Stimulated activated CD4-positive, alpha-beta T cell treated with anti-CD3 and anti-CD28 coated beads, Interleukin-4, amount 100 ng/mL, for 4 hours (primary cell): ENCODE results near the gene MRPS2.
"Not testable (repeated sequence)": the region's sequence is repeated elsewhere in the genome, so short reads cannot be mapped to it uniquely, and the experiment has no call there.

Source experiments
- DNase-seq, 2 experiments: peaks; one replicate each; pipeline ENCODE4 v3.0.0-alpha.2; 2020

The MRPS2 gene

DNA sequence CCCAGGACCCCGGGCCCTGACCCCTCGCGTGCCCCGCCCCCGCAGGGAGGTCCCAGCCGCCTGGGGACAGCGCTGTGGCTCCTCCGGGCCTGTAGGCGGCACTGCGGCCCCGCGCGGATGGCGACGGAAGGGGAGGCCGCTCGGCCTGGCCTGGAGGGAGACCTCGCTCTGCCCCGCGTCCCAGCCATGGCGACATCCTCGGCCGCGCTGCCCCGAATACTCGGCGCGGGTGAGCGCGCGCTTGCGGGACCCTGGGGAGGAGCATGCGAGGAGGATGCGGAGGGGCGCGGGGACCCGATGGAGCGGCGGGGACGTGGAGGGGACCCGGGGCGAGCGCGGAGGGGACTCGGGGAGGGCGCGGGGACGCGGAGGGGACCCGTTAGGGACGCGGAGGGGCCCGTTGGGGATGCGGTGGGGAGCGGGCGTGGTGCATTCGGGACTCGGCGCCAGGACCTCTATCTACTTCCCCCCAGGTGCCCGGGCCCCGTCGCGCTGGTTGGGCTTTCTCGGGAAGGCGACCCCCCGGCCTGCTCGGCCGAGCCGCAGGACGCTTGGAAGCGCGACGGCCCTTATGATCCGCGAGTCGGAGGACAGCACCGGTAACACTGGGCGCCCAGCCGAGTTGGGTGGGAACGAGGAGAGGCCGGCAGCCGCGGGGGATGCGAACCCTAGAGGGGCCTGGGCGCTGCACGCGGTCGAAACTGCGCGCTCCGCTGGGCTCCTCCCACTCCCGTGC lies at the start of gene MRPS2:
Gene MRPS2, plus strand, starts transcription at position 158 of the 736 bp plus-strand sequence. Its CDS starts 29 bp downstream, at position 187.
- DNase-seq: peak; percentile 81 to 83

DNA sequence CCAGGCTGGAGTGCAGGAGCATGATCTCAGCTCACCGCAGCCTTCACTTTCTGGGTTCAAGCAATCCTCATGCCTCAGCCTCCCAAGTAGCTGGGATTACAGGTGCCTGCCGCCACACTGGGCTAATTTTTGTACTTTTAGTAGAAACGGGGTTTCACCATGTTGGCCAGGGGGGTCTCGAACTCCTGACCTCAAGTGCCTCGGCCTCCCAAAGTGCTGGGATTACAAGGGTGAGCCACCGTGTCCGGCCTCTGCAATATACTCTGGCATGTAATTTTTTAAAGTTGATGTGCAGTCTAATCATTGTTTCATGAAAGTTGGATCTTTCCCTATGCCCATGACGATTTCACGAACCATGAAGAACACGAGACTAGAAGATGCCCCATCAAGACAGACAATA lies 49.5 kb upstream of the MRPS2 start:
- DNase-seq: no peak

DNA sequence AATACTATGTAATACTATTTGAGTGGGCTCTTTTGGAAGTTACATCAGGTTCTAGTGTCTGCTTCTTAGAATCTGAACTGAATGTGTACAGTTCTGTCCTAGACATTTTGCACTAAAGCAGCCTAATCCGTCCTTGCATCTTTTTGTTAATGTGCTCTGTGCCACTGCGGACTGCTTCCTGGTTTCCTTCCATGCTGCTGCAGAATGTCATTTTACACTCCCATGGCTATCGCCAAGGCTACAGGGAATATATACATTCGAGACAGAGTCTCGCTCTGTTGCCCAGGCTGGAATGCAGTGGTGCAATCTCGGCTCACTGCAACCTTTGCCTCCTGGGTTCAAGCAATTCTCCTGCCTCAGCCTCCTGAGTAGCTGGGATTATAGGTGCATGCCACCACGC lies 48.6 kb upstream of the MRPS2 start:
- DNase-seq: not testable (repeated sequence)

DNA sequence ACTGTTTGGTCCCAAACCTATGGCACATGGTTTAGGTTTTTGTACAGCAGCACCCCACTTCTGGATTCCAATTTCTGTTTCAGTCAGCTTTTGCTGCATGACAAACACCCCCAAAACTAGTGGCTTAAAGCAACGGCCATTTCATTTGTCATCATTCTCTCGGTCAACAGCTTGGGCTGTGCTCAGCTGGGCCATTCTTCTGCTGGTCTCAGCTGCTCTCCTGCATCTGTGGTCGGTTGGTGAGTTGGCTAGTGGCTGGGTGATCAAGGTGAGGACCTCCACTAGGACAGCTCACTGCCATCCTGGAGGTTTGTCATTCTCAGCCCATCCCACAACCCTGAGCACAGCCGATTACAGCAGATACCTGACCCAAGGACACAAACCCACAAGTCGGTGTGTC lies 45.7 kb upstream of the MRPS2 start:
- DNase-seq: no peak

DNA sequence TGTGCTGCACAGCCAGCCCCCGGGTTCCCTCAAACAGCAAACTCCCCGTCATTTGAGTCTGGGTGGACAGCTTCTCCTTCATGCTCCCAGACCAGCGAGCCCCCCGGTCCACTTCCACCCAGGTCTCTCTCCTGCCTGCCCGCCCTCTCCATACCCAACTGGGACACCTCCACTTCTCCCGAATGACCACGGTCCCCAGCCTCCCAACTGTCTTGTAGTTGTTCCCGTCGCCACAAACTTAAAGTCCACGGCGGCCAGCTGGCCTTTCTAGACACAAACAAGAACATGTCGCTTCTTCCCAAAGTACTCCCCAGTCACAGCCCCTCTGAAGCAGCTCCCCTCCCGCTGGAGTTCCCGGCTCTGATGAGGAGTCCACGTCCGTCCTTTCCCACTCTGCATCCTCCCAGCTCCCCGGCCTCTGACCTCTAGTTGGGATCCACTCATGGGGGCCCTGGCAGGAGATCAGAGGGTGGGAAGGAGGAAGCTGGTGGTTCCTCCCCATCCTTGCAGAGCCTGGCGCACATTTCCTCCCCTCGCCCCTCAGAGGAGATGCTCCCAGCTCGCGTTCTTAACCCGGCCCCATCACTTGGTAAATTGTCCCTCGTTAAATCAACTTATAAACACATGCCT lies 45.0 kb upstream of the MRPS2 start:
- DNase-seq: no peak

DNA sequence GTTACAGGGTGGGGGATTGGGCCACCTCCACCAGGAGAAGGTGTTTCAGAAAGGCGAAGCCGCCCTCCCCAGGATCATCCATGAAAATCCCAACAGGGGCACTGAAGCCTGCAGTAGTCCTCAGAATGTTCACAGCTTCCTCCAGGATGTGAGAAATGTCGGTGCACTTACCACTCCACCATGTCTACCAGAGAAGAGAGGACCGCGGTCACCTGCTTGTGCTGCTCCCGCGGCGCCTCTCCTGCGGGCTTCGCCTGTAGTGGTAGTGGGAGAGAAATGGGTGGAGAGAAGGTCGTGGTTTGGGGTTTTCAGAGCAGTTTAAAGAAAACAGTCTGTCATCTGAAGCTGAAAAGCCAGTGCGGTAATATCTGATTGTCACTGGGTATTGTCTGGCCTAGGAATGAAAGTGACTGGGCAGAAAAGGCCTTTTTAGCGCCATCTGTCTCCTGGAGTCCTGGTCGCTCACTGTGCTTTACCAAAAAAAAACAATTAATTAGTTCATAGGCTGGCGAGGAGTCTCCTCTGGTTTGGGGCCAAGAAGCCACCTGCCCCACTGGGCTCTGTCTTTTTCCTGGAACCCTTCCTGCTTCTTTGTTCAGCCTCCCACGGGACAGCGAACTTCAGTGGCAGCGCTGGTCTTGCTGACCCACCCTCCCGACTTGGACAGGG lies 43.9 kb upstream of the MRPS2 start:
- DNase-seq: no peak

GRCh38 chr9:135458478-135458877 lies 42.0 kb upstream of the MRPS2 start:
- DNase-seq: not testable (repeated sequence)

DNA sequence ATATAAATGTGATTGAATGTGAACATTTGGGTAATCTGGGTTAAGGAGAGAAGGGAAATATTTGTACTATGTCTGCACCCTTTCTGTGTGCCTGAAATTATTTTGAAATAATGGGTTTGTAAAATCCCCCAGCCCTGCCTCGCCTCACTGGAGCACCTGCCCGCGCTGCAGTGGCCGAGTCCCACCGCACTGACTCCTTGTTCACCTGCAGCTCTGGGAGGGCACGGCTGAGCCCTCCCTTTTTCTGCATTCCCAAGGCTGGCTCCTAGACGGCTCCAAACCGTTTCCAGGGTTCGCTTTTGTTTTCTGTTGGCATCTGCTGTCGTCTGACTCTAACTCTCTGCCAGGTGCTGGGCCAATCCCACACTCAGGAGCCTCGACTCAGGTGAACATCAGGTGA lies 38.5 kb upstream of the MRPS2 start:
- DNase-seq: no peak

DNA sequence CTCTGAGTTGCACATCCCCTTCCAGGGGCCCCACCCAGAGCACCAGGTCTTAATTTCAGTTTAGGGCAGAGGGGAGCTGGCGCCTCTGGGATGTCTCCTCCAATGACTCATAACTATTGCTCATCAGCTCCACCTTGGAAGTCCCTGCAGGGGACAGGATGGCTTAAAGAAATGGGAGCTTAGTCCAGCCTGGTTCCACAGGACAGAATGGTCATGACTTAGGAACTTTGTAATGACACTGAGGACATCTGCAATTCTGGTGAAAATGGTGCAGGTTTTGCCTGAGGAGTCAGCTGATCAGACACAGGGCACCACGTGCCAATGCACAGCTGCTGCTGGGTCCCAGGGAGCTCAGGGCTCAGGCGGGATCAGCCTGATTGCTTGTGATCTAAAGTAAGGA lies 37.3 kb upstream of the MRPS2 start:
- no peak for DNase-seq

GRCh38 chr9:135464181-135464580 lies 36.3 kb upstream of the MRPS2 start:
- DNase-seq: no peak

DNA sequence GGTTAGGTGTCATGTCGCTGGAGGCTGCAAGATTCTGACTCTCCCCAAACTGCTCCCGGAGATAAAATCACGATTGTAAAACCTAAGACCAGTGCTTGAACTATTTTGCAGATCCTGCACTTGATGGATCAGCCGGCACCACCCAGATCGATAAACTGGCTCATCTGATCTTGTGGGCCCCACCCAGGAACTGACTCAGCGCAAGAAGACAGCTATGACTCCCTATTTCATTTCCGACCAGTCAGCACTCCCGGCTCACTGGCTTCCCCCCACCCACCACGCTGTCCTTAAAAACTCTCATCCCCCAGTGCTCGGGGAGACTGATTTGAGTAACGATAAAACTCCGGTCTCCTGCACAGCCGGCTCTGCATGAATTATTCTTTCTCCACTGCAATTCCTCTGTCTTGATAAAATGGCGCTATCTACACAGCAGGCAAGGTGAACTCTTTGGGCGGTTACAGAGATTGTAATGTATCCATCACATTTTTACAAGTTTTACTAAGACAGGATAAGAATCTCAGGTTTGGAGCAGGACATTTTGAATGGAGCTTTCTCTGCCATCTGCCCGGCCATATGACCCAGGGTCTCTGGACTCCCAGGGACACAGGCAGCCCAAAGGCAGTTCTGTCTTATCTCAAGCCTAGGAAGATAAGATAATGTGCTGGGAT lies 31.5 kb upstream of the MRPS2 start:
- peak; percentile 37 to 55 for DNase-seq

DNA sequence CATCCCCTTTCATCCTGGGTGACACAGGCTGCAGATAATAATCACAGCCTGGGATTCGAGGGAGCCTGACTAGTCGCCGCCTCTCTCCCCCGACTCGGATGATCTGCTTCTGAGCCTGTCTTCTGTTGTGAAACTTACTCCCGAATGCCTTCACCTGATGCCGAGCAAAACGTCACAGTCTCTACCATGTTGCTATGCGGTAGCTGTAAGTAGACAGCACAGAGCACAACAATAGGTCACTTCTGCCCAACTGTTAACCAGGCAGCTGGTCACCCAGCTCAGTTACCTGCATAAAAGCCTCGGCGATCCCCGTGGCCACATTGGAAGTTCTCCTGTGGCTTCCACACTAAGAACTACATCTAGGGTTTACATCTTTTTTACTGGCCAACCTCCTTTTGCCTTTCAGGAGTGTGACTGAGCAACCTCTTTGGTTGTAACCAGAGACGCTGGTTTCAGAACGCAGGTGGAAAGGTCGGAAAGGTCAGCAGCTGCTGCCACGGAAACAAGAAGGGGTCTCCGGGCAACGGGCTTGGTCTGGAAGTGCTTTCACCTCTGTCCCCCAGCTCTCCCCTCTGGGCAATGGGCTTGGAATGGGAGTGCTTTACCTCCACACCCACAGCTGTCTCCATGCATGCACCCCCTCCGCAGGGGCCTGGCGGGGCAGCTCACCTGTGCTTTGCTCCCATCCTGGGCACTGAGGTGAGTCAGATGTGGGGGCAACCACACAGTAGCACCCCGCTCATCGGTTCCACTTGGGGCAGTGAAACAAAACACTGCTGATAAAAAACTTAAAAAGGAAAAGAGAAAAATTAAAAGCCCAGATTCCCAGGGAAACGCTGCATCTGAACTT lies 28.5 kb upstream of the MRPS2 start:
- DNase-seq: no peak

DNA sequence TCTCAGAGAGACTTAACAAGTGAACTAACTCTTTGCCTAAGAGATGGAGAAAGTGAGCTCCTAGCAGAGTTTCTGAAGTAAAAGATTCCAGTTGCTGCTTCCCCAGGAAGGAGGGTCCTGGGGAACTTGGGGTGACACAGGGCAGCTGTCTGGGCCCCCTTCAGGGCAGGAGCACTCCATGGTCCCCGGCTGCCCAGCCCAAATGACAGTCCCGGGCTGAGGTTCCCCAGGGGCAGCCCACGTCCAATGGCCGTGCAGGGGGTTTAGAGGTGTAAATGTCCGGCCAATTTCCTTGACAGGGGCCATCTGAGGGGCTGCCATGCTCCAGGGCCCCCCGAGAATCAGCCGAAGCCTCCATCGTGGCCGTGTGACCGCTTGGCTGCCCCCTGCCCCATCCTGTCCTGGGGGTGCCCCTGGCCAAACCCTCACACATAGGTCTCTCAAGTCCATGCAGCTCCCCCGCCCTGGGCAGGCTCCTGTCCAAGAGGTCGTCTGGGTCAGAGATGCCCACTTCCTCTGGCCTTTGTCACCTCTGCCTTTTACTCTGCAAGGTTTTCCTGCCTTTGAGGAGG lies 26.4 kb upstream of the MRPS2 start:
- DNase-seq: no peak

- DNase-seq: no peak
These were observed 25.6 kb upstream of the MRPS2 start for GRCh38 chr9:135474915-135475314.

DNA sequence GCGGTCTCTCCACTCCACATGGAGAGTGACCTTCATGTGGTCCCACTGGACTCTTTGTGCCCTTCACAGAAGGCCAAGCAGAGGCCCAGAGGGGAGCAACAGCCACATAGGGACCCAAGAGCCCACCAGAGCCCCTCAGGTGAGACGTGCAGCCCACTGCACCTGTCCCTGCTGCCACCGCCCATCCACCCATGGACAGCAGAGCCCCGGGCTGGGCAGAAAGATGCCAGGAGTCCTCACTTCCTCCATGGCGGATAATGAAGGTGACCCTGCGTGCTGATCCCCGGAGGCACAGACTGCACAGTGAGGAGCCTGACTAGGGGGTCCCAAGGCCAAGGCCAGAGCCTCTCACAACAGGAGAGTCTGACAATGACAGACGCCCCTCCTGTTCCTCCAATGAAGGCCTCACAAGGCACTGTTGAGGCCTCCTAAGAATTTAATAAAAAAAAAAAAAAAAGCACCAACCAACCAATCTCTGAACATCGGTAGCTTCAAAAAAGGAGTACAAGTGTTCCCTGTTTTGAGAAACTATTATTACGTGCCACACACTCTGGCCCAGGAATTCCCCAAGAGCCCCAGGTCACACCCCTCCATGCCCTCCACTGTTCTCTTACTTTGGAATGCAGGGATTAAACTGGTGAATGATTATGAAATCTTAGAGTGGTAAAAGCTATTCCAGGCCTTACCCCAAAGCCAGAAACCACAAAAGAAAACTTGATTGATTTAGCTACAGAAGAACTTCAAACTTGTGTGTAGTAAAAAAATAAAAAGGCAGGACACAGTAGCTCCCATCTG lies 23.7 kb upstream of the MRPS2 start:
- DNase-seq: no peak

- DNase-seq: no peak
These were observed 22.3 kb upstream of the MRPS2 start for GRCh38 chr9:135478191-135478590.

DNA sequence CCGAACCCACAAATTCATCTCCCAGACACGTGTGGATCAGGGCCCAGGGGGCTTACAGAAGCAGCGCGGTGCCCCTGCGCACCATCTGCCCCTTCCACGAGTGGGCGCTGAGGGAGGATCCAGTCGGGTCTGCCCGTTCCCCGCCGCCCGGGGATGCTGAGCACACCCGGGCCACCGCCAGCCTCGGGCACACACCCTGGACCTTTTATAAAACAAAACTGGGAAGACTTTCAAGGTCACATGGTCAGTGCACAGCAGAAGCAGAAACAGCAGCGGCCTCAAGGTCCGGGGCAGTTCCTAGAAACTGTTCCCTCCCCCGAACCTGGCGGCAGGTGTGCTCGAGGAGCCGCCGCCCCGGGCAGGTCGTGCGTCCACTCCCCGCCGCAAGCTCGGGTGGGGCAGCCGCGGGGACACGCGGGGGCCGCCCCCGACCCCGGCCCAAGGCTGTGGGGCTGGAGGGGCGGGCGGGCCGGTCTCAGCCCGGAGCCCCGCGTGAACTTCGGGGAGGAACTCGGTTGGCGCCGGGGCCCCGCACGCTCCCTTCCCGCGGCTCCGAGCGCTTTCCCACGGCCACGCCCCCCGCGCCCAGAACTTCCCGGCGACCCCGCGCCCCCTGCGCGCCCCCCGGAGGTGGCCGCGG lies 21.5 kb upstream of the MRPS2 start:
- DNase-seq: no peak

- DNase-seq: no peak
These were observed 20.9 kb upstream of the MRPS2 start, which contains the start of gene PPP1R26 for GRCh38 chr9:135479469-135480052. PPP1R26 (plus strand) TSS chr9:135479782; CDS start chr9:135484511, 4,729 bp downstream.

DNA sequence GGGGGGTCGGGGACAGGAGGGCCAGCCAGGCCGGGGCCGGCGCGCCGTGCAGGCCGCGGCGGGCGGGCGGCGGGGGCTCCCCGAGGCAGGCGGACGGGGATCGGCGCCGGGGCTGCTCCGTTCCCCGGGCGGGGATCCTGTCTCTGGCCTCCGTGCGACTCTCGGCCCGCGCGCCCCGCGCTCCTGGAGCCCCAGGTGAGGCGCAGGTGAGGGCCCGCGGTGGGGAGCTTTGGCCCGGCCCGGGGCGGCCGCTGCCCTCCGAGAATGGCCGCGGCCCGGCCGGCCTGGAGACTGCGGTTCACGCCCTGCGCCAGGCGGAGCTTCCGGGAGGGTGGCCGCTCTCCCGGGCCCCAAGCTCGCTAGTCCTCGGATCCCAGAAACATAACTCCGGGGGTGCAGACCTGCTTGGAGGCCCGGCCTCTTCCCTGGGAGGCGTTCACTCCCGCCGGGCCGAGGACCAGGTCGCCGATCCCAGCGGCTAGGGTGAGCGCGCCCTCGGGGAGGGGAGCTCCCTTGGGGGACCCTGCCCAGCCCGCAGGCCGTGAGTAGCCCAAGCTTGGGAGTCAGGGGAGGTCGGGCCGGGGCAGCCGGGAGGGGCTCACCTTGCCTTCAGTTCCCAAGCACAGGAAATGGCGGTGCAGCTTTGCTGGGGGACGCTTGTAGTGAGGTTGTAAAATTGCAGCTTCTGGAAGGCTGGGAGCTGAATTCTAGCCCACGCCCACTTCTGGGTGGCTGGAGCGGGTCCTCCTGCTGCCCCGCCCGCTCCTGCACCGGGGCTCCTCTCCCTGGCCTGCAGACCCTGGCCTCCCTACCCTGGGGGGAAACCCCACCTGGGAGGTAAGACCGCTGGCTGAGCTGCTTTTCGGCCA lies 20.2 kb upstream of the MRPS2 start:
- no peak for DNase-seq
